AG09309 (cell line): ENCODE measurements around the gene SMR3A.

ENCODE experiments used
- DNase-seq: peaks from one replicate; pipeline ENCODE4 v3.0.0-alpha.2; 2010; ENCODE audit warnings: low read depth
- H3K4me3 ChIP-seq: 2 replicates; pipeline ENCODE4 v1.5.1; 2011; ENCODE audit warnings: mild to moderate bottlenecking, low read depth, low read length, moderate library complexity; ENCODE audit not compliant: control insufficient read depth
- TF ChIP-seq, protein P1 (sequence below): IDR thresholded peaks from 2 replicates; pipeline ENCODE4 v1.5.1; 2011; ENCODE audit warnings: mild to moderate bottlenecking, low read depth, low read length, inconsistent platforms; ENCODE audit not compliant: insufficient read depth, control insufficient read depth; ENCODE audit errors: missing control alignments

SMR3A gene

DNA sequence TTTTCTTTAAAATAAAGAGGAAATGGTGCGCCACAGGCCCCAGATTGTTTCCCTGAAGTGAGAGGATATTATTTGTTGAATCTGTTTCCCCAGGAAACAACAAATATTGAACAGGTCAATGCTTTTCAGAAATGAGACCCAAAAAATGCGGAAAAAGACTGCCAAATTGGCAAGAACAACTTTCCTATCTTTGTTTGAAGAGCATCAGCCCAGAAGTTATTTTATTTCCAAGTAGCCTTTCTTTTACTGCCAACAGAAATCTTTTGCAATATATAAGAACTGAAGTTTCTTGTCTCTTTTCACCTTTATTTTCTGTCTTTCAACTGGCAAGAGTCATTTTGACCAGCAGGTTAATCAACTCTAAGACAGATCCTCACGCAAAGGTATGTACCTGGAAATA is at the start of gene SMR3A:
Gene SMR3A, plus strand, starts transcription at position 301 of the 400 bp plus-strand sequence. CDS start 1,356 bp downstream, outside the sequence.
- H3K4me3 ChIP-seq: no peak within 1 kb of the TSS
- TF ChIP-seq, protein P1, sequence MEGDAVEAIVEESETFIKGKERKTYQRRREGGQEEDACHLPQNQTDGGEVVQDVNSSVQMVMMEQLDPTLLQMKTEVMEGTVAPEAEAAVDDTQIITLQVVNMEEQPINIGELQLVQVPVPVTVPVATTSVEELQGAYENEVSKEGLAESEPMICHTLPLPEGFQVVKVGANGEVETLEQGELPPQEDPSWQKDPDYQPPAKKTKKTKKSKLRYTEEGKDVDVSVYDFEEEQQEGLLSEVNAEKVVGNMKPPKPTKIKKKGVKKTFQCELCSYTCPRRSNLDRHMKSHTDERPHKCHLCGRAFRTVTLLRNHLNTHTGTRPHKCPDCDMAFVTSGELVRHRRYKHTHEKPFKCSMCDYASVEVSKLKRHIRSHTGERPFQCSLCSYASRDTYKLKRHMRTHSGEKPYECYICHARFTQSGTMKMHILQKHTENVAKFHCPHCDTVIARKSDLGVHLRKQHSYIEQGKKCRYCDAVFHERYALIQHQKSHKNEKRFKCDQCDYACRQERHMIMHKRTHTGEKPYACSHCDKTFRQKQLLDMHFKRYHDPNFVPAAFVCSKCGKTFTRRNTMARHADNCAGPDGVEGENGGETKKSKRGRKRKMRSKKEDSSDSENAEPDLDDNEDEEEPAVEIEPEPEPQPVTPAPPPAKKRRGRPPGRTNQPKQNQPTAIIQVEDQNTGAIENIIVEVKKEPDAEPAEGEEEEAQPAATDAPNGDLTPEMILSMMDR: no peak
- DNase-seq: no peak

GRCh38 chr4:70313736-70314135 is 46.8 kb upstream of the SMR3A start:
- no peak overlapping the region for H3K4me3 ChIP-seq
- no peak for DNase-seq
- TF ChIP-seq, protein P1: no peak

DNA sequence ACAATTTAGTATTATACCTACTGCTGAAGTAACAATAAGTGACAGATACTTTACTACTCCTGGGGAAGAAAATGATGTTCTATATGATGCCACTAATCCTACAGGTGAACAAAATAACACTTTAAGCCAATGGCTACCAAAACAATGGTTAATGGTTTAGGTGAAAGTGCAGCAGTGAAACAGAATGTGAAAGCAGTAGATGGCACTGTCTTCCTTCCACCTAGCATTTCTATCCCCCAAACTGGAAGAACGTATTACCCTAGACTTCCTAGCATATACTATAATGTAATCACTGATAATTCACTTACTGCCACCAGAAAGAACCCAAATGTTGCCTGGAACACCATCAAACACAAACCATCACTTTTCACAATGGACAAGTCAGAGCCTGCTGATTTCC is 44.6 kb upstream of the SMR3A start:
- TF ChIP-seq, protein P1: no peak
- no peak overlapping the region for H3K4me3 ChIP-seq
- DNase-seq: no peak

GRCh38 chr4:70326052-70326451 is 34.5 kb upstream of the SMR3A start:
- TF ChIP-seq, protein P1: no peak
- no peak overlapping the region for H3K4me3 ChIP-seq
- DNase-seq: no peak

- TF ChIP-seq, protein P1: no peak
- DNase-seq: no peak
- H3K4me3 ChIP-seq: no peak within 1 kb of the TSS
These were observed 25.9 kb upstream of the SMR3A start, which contains the start of gene CABS1 for GRCh38 chr4:70334681-70335080. TSS of gene CABS1 (plus strand) at chr4:70334981. CDS start at chr4:70335040, 59 bp downstream.

DNA sequence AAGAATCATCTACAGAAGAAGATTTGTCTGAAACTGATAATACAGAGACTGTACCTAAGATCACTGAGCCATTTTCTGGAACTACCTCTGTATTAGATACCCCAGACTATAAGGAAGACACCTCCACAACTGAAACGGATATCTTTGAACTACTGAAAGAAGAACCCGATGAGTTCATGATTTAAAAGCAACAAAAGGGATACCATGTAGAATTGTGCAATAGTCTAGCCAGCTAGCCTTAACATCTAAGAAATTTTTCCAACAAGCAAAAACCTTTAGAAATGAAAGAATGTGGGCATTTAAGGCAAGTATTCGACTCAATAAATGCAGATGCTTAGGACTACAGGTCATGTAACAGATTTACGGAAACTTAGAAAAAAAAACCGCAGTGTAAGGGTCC is 24.5 kb upstream of the SMR3A start:
- H3K4me3 ChIP-seq: no peak overlapping the region
- TF ChIP-seq, protein P1: no peak
- no peak for DNase-seq
